HG02852 (cell line): Measurements from ENCODE around the gene ADARB2.
"Not testable (repeated sequence)": the region's sequence is repeated elsewhere in the genome, so short reads cannot be mapped to it uniquely, and the experiment has no call there.

ENCODE experiments used
- ATAC-seq: cut with Tn5 transposase; IDR thresholded peaks from one replicate; pipeline ENCODE4 v1.9.1; 2021; ENCODE audit warnings: mild to moderate bottlenecking, moderate library complexity; ENCODE audit not compliant: unreplicated experiment

The ADARB2 gene

DNA sequence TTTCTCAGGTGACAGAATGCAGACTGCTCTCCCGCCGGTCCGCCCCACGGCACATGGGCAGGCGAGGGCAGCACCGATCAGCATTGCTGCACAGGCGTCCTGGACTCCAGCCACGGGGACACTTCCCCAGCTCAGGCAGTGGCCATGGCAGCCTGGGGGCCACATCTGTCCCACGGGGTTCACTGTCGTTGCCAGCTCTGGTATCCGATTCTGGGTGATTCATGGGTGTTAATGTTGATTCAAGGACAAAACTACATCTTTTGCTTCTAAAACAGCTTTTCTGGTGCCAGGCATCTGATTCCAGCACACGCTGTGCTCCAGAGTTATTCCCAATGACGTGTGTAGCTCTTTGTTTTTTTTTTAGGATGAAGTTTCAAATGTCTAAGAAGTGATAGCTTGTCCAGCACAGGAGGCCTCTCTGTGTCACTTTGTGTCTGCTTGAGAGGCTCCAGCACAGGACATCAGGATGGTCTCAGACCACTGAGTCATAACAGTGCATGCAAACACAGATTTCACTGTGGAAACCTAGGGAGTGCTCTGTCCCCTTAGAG, 463.1 kb downstream of the ADARB2 start:
- ATAC-seq: no peak

DNA sequence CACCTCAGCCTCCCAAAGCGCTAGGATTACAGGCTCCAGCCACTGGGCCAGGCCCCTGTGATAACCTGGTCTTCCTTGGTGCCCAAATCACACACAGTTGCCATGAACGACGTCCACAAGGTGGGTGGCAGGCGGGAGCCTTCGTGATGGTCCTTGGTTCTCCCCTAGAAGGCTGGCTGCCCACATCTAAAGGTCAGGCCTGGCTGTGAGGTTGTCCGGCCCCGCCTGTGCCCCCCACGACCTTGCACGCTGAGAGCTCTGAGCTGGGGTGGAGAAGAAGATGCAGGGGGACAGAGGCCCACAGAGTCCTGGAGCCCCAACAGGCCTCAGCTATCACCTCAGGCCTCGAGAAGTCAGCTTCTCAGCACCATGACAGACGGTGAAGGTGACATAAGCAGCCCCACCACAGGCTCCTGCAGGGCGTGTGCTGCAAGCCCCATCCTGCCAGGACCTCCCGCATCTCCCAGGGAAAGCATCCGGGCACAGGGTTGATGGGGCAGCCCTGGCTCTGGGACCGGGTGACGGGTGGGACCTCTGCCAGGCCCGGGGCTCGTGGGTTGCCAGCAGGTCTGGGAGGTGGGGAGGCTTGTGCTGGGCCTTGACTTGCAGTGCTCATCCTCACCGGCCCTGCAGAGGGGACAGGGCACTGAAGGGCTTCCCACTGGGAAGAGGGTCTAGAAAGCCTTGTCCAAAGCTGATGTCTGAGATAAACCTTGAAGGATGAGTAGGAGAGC, 463.8 kb downstream of the ADARB2 start:
- no peak for ATAC-seq

- no peak for ATAC-seq
Observed at GRCh38 chr10:1272777-1273161, 464.6 kb downstream of the ADARB2 start.

DNA sequence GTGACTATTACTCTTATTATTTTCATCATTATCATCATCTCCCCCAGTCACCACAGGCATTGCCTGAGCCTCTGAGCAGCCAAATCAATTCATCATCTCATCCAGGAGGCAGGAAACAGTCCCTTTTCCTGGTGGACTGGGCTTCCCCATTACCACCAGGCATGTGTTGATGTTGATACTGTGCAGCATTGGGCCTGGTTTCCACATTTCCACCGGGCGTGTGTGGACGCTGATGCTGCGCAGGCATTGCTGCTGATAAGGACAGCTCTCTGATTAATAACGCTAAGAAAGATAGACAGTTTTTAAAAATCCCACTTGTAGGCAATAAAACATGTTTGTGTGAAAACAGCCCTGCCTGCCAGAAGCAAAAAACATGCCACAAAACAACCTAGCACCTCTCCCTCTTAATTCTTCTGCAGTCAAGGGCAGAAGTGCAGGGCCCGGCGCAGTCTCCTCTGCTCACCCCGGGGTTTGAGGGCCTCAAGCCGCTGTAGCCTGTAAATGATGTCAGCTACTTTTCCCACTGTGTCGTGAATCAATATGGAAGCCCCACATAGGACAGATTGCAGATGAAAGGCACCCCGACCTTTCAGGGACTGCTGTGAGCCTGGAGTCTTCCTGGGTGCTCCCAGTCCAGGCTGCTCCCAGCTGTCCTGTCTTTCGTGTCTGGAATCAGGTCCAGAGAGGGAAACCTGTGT, 465.1 kb downstream of the ADARB2 start:
- no peak for ATAC-seq

GRCh38 chr10:1270906-1271305, 466.4 kb downstream of the ADARB2 start:
- ATAC-seq: no peak

GRCh38 chr10:1270490-1270889, 466.8 kb downstream of the ADARB2 start:
- ATAC-seq: no peak

DNA sequence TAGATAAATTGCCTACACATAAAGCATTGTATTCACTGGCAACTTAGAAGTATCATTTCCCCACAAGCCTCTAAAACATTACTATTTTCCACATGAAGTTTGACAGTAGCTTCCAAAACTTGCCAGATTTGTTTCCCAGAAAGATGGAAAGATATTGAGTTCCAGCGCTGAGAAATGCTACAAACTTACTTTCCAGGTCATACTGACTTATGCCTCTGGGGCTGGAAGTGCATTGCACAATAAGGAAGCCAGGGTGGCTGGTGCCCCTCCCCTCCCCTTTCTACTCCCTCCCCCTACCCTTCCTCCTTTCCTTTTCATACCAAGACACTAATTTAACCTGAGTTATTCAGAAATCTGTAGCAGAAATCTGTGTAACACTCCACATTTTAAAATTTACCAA, 468.5 kb downstream of the ADARB2 start:
- no peak for ATAC-seq

- ATAC-seq: no peak
Observed at GRCh38 chr10:1267568-1267967, 469.8 kb downstream of the ADARB2 start.

GRCh38 chr10:1267148-1267547, 470.2 kb downstream of the ADARB2 start:
- ATAC-seq: no peak

DNA sequence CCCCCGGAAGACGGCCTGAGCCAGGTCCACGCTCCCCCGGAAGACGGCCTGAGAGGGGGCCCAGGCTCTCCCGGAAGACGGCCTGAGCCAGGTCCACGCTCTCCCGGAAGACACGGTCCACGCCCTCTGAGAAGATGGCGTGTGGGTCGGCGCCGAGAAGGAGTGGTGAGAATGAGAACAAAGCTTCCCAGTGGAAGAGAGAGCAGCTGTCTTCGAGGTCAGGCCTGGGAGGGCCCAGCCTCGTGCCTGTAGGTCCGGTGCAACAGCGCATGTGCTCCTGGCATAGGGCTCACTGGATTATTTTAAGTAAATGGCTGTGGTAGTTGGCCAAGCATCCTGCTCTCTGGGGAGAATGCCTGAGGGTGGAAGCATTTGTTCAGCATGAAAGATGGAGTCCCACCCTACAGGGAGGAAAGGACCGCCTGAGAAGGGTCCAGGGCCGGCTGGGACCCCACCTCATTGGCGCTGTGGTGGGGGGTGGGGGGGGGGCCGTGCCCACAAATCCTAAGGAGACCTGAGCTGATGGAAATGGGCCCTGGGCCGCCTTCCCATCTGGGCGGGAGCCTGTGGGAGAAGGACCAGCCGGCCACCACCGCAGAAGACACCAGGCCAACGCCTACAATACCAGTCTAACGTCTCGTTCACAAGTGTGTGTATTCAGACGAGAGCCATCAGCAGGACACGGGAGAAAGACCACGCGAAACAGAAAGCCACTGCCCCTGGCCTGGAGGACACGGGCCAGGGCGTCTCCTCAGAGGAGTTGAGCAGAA, 471.1 kb downstream of the ADARB2 start:
- no peak for ATAC-seq

GRCh38 chr10:1264001-1264400, 473.3 kb downstream of the ADARB2 start:
- no peak for ATAC-seq

DNA sequence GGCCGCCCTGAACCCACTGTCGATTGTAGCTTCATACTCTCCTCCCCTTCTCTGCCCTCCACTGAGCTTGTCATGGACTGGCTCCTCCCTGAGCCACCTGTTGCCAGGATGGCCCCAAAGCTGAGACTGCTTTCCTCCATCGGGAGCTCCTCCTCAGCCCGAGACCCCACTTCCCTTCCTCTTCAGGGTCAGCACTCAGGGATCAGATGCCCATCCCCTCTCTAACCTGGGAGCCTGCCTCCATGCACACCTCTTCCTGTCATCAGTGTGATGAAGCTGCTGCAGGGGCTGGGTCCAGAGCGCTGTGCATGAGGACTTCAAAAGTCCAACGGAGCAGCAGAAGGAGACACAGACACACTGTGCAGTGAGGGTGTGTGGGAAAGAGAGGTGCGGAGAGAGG, 480.1 kb downstream of the ADARB2 start:
- no peak for ATAC-seq

DNA sequence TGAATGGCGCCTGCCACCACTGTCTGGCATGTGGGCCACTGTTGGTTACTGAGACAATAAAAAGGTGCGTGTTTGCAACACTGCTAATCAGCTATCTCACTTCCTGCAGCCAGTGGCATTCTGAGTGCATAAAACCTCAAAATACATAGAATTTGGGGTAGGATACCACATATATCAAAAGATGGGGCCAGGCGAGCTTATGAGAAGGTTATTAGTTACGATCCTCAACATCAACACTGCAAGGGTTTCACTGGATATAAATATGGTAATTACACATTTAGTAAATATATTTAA, 480.9 kb downstream of the ADARB2 start:
- no peak for ATAC-seq

- no peak for ATAC-seq
Observed at GRCh38 chr10:1255600-1256431, 481.5 kb downstream of the ADARB2 start.

GRCh38 chr10:1255118-1255517, 482.2 kb downstream of the ADARB2 start:
- no peak for ATAC-seq

DNA sequence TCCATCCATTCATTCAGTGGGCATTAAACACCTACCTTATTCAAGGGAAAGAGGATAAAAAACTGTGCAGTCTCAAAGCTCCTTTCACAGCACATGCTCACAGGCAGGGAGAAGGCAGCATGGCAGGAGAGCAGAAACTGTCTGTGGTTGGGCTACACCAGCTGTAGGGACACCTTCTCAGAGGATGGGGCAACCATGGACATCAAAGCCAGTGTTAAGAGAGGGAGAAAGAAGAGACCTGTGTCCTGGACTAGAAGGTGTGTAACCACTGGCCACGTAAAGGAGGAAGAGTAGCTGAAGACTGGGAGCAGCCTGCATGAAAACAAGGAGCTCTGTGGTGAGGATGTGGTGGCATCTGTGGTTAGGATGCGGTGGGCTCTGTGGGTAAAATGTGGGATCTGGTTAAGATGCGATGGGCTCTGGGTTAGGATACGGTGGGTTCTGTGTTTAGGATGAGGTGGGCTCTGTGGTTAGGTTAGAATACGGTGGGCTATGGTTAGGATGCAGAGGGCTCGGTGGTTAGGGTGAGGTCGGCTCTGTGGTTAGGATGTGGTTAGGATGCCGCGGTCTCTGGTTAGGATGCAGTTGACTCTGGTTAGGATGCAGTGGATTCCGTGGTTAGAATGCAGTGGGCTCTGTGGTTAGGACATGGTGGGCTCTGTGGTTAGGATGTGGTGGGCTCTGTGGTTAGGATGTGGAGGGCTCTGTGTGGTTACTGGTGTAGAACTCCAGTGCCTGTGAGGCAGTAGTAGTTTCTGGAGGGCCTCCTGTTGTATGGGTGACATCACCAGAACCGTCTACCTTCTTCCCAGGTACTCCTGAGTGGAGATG, 483.6 kb downstream of the ADARB2 start:
- ATAC-seq: no peak

DNA sequence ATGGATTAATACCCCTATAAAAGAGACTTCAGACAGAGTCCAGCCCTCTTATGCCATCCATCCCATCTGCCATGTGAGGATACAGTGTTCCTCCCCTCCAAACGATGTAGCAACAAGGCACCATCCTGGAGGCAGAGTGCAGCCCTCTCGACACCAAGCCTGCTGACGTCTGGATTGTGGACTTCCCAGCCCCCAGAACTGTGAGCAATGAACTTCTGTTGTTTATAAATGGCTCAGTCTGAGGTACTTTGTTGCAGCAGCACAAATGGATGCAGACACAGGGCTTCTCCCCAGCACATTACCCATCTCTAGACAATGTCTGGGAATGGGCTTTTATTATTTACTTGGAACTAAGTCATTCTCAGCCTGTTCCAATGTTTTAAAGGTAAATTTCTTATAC, 485.6 kb downstream of the ADARB2 start:
- ATAC-seq: no peak

DNA sequence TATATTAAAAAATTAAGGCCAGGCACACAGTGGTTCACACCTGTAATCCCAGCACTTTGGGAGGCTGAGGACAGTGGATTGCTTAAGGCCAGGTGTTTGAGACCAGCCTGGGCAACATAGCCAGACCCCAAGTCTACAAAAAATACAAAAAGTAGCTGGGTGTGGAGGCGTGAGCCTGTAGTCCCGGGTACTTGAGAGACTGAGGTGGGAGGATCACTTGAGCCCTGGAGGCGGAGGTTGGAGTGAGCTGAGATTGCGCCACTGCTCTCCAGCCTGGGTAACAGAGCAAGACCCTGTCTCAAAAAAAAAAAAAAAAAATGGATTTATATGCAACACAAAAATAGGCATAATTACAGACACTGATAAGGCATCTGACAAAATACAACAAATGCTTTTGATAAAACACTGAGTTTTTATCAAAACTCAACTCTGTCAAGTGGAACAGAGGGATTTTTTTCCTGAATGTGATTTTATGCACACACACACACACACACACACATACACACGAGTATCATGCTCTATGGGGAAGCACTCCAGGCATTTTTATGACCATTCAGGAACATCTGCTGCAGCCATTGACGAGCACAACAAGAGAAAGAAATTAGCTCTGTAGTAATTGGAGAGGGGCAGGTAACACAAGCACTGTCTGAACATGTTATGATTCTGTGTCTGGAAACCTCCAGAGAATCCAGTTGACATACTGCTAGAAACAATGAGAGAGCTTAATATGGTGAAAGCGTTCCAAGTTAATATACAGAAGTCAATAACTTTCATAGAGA, 488.0 kb downstream of the ADARB2 start:
- no peak for ATAC-seq

- ATAC-seq: not testable (repeated sequence)
Observed at GRCh38 chr10:1248262-1248630, 489.1 kb downstream of the ADARB2 start.
